GM12892 (cell line): ENCODE data around the gene C1QTNF7. TPM values are rescaled to one million over a fixed set of nuclear protein-coding genes. Genes with fewer than 3 reads are reported as not detected.

Experiments used
- DNase-seq: peaks from one replicate; pipeline ENCODE4 v3.0.0; 2011; ENCODE audit not compliant: insufficient read length
- FAIRE-seq: peaks from 2 replicates; lab custom pipeline; 2011; peaks lifted over from hg19 to GRCh38; lab: Jason Lieb, UNC
- POLR2A ChIP-seq: IDR thresholded peaks from 2 replicates; pipeline ENCODE4 v1.6.1; 2011; ENCODE audit warnings: low read depth, low read length, control low read depth
- POLR2AphosphoS5 ChIP-seq: IDR thresholded peaks from 2 replicates; pipeline ENCODE4 v1.6.1; 2011; ENCODE audit warnings: low read depth, low read length, control low read depth
- TAF1 ChIP-seq: IDR thresholded peaks from 2 replicates; pipeline ENCODE4 v1.6.1; 2011; ENCODE audit warnings: low read depth, mild to moderate bottlenecking, control low read depth, low read length, borderline replicate concordance
- polyA plus RNA-seq: library from polyadenylated mRNA; unstranded; fragments of >200 nt; gene quantifications from one replicate; pipeline ENCODE4 v1.2.1, GENCODE V29; 2012; ENCODE audit warnings: missing spikeins, inconsistent platforms; ENCODE audit not compliant: missing spikeins

The C1QTNF7 gene, protein sequence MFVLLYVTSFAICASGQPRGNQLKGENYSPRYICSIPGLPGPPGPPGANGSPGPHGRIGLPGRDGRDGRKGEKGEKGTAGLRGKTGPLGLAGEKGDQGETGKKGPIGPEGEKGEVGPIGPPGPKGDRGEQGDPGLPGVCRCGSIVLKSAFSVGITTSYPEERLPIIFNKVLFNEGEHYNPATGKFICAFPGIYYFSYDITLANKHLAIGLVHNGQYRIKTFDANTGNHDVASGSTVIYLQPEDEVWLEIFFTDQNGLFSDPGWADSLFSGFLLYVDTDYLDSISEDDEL
- polyA plus RNA-seq = not detected

DNA sequence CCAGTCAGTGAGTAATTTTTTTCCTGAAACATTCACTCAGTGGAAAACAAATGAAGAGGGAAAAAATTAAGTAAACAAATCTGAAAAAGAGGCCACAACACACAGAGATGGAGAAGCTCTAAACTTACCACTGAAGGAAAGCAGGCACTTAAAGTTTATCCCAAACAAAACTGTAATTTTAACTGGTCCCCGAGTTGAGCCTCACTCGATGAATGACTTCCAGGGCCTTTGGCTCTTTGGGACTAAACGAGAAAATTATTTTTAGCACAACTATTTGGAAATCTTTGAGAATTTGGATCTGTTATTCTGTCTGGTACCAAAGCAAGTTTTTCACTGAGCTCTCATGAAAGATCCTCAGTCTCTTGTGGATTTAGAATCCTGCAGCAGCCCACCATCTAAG lies at the start of gene C1QTNF7:
Gene C1QTNF7, plus strand, starts transcription at position 333 of the 400 bp plus-strand sequence. CDS start 7,711 bp downstream, outside the sequence.
- TF ChIP-seq POLR2A = no peak
- TF ChIP-seq POLR2AphosphoS5 = no peak
- no peak for TF ChIP-seq TAF1
- DNase-seq = no peak
- FAIRE-seq = no peak

DNA sequence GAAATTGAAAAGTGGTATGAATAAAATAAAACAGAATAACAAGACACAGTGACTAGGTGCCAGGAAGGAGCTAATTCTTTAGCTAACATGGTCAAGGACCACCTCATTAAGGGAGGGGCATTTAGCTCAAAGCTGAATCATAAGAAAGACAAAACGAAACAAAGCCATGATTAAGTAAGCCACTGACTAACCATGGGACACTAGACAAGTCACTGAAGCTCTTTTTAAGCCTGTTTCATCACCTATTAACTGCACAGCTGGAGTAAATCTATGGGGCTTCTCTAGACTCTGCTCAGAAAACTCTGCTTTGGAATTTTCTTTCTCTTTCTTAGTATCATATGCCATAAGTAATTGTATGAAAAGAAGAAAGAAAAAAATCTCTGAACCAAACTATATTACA lies 49.8 kb upstream of the C1QTNF7 start:
- DNase-seq = no peak
- TF ChIP-seq POLR2A (no peak), TAF1 (no peak), POLR2AphosphoS5 (no peak)
- no peak for FAIRE-seq

DNA sequence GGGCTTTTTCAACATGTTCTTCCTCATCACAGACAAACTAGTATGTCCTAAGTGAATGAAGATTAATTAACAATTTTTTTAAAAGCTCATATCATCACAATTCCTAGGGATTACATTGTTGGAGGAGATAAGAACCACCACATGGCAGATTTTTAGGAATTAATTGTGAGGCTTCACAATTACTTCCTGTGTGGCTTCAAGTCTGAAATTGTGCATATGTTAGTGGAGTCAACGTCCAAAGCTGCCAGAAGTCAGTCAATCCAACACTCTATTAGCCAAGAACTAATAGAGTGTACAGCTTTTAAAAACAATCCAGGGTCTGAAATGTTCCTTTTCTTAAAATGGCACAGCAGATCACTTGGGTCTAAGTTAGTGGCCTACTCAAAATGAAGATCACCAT lies 49.3 kb upstream of the C1QTNF7 start:
- no peak for DNase-seq
- no peak for FAIRE-seq
- TF ChIP-seq POLR2A (no peak), POLR2AphosphoS5 (no peak), TAF1 (no peak)

DNA sequence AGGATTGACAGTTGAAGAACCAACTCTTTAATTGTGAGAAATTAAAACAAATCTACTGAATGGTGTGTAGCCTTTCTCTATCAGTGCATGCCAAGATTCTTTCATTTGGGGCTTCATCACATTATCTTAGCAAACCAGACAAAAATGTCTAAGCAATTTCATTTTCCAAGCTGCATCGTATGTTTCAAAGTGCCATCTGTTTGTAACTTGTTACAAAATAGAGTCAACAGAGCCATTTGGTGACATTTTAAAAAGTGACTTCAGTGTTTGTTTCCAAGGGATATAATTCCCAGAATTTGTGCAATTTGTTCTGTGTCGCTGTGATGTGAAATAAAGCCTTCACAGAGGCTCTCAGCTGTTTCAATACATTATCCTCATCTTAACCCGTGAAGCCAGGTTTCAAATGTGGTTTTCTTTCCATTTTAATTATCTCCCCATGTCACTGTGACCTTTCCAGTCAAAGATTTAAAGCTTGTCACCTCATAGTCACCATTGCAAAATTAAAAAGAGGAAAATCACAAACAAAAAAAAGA lies 46.0 kb upstream of the C1QTNF7 start:
- TF ChIP-seq TAF1 (no peak), POLR2AphosphoS5 (no peak), POLR2A (no peak)
- no peak for FAIRE-seq
- no peak for DNase-seq

DNA sequence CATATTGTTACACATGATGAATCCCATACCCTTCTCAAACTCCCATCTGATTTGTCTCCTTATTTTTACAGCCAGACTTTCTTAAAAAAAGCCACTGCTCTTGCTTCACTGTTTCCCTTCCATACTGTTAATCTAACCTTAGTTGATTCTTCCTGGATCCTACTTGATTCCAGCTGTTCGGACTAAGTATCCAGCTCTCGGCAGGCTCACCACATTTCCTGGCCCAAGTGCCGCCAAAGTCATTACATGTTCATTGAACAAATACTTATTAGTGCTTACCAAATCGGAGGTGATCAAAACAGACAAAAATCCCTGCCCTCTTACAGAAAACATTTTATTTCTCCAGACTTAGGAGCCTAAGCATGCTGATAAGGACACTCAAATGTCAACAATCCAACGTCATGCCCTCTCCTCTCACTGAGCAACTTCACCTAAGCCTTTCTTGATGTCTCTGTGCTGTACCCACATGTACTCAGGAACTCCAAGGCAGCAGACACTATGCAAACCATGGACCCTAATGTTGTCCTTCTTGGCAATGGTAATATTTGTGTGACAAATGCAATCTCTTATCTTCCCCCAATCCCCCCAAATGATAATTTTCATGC lies 45.1 kb upstream of the C1QTNF7 start:
- FAIRE-seq (no peak), DNase-seq (no peak)
- no peak for TF ChIP-seq POLR2AphosphoS5
- no peak for TF ChIP-seq POLR2A
- TF ChIP-seq TAF1 = no peak

DNA sequence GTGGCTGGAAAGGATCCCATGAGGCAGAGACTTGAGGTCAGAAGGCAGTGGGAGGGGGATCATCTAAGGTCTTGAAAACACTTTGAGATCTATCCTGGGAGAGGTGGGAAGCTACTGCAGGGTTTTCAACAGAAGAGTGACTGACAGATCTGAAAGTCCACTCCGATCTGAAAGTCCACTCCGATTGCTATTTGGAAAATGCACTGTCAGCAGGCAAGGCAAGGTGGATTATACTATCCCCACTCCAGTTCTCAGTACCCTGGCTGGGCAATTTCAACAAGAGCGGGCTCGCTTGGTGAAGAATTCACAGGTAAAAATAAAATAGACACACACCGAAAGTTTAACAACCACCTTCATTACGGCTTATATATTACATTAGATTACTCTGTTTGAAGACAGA lies 42.3 kb upstream of the C1QTNF7 start:
- no peak for DNase-seq
- FAIRE-seq = no peak
- TF ChIP-seq POLR2AphosphoS5 = no peak
- TF ChIP-seq TAF1 = no peak
- no peak for TF ChIP-seq POLR2A

DNA sequence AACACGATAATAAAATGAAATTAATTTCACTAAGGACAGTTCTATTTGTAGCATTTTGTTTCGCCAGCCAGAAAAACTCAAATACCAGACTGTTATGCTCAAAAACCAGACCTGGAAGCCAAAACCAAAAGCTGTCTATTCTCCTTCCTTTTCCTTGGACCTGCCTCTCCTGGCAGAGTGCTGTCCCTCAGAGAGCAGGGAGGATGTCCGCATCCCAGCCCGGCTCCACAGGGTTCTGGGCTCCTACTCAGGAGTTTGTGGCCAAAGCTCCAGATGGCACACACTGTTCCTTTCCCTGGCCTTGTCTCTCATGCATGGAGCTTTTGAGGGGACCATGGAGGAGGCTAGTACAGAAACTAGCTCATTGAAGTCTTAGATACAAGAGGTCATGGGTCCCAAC lies 41.9 kb upstream of the C1QTNF7 start:
- DNase-seq (no peak), FAIRE-seq (no peak)
- TF ChIP-seq POLR2AphosphoS5 (no peak), POLR2A (no peak), TAF1 (no peak)

DNA sequence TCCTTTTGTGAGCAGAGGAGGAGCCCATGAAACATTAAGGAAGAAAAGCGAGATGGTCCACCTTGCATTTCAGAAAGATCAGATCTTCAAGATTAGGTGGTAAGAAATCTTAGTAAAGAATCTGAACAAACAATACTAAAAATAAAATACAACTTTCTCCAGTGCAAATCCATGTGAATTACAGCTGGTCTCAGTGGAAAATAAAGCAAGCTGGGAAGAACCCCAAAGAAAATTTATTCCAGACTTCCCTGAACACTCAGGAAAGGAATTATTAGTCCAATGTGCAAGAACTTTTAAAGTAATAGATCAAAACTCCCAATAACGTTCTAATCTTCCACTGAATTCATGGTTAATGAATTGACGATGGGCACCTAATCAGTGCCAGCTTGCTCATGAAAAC lies 37.3 kb upstream of the C1QTNF7 start:
- no peak for FAIRE-seq
- TF ChIP-seq POLR2A (no peak), POLR2AphosphoS5 (no peak), TAF1 (no peak)
- DNase-seq = no peak

DNA sequence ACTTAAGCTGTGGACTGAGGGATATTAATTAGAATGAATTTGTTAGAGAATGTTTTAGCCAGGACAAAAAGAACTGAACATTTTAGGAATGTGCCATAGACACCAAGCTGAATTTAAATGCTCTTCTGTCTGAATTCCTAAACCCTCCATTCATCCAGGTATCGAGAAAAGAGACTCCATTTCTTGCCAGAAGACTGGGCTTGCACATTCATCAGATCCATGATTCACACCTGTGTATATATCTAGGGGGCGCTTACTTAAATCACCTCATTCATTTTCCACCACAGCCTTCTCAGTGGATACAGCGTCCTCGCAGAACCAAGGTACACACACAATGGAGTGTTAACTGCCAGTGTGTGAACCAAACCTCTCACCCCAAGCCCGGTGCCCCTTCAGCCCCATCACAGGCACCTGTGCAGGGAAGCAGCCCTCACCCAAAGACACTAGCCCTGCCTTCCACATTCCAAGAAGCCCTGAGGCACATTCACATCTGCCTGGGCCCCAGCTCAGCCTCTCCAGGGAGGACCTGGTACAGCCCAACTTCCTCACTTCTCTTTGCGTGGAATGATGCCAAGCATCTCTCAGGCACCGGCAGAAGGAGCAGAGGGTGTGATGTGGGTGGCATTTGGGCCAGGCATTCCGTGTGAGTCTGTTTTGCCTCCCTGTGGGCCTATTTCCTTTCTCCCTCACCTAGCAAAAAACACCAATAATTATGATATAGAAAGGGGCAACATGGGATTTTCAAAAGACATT lies 35.6 kb upstream of the C1QTNF7 start:
- TF ChIP-seq POLR2A (no peak), TAF1 (no peak), POLR2AphosphoS5 (no peak)
- FAIRE-seq (no peak), DNase-seq (no peak)

DNA sequence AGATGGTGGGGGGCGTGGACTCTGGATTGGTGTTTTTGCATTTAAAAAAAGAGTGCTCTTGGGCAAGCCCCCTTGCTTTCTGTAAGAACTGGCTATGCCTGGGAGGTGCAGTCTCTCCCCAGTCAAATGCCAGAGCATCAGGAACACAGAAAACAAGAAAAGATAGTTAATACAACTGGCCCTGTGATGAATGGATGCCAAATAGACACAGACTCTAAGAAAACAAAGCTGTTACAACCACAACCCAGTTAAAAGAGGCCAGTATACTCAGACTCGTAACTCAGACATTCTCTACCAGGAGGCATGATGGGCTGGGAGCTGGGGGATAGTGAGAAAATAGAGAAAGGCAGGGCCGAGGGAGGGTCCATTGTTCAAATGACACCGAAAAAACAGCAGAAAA lies 32.5 kb upstream of the C1QTNF7 start:
- DNase-seq (no peak), FAIRE-seq (no peak)
- no peak for TF ChIP-seq POLR2AphosphoS5
- no peak for TF ChIP-seq POLR2A
- no peak for TF ChIP-seq TAF1

DNA sequence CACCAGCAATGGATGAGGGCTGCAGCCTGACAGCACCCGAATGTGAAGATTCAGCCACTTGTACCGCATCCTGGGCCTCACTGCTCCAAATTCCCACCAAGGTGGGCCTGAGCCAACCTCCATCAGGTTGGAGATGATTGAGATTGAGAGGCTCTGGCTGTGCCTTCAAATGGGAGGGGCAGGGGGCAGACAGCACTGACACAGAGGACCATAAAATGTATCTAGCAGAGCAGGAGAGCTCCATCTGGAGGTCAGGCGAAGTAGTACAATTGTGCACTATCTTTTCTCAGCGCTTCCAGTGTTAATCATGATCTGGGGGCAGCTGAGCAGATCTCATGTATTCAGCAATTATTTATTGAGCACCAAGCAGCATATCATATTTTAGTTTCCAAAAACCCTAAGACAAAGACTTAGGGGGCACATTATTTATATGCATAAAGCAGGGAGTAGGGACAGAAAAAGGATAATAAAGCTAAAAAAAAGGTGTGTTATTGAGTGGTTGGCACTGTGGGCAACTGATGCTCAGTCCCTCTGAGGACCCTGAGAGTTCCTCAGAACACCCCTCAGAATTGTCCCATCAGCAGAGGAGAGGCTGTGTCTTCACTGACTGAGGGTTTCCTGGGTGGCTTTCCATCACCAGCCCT lies 31.6 kb upstream of the C1QTNF7 start:
- TF ChIP-seq POLR2AphosphoS5 = no peak
- no peak for TF ChIP-seq POLR2A
- no peak for TF ChIP-seq TAF1
- DNase-seq = peak; percentile 14
- FAIRE-seq = peak; percentile 70
